Effector memory CD8-positive, alpha-beta T cell (primary cell): ENCODE results near the gene AP2M1.
"Not testable (repeated sequence)": the region's sequence is repeated elsewhere in the genome, so short reads cannot be mapped to it uniquely, and the experiment has no call there.

ENCODE experiments used
- ATAC-seq: fragments of 150-1000 bp; cut with Tn5 transposase; replicated peaks from 2 replicates; pipeline ENCODE4 v1.10.0; 2021; ENCODE audit warnings: mild to moderate bottlenecking, moderate library complexity
- DNase-seq, 3 experiments: peaks; one replicate each; pipeline ENCODE4 v3.0.0; 2021
- H3K27ac Mint-ChIP-seq, 2 donors: one replicate each; pipeline ENCODE4 v1.8.0; 2022; ENCODE audit warnings: mild to moderate bottlenecking in 2 of 2, mixed read lengths in 2 of 2, moderate library complexity in 2 of 2
- H3K27me3 Mint-ChIP-seq, 2 donors: one replicate each; pipeline ENCODE4 v1.8.0; 2022; ENCODE audit warnings: mixed read lengths in 2 of 2
- H3K36me3 Mint-ChIP-seq: one replicate; pipeline ENCODE4 v1.8.0; 2022; ENCODE audit warnings: mild to moderate bottlenecking, moderate library complexity, mixed read lengths; ENCODE audit not compliant: insufficient read depth
- H3K4me1 Mint-ChIP-seq, 2 donors: one replicate each; pipeline ENCODE4 v1.8.0; 2022; ENCODE audit warnings: low read depth in 2 of 2, mixed read lengths in 2 of 2
- H3K4me3 Mint-ChIP-seq, 2 donors: one replicate each; pipeline ENCODE4 v1.8.0; 2022; ENCODE audit warnings: mild to moderate bottlenecking in 2 of 2, mixed read lengths in 2 of 2, moderate library complexity in 2 of 2
- H3K9me3 Mint-ChIP-seq, 2 donors: one replicate each; pipeline ENCODE4 v1.8.0; 2022; ENCODE audit warnings: mixed read lengths in 2 of 2

Gene AP2M1

GRCh38 chr3:184145111-184145524, 29.5 kb upstream of the AP2M1 start:
- H3K27me3 Mint-ChIP-seq = no peaks in the 10 kb centered on the region
- H3K27ac Mint-ChIP-seq = peak overlapping the region in 1 of 2 donors; percentile 38
- ATAC-seq (peak; percentile 56), DNase-seq (no peak)
- H3K9me3 Mint-ChIP-seq = no peaks in the 10 kb centered on the region
- H3K4me1 Mint-ChIP-seq = peaks cover 4% of the 10 kb centered on the region in 2 donors
- H3K36me3 Mint-ChIP-seq = peaks cover 24% of the 10 kb centered on the region
- no peak overlapping the region for H3K4me3 Mint-ChIP-seq

GRCh38 chr3:184145751-184146270, 28.8 kb upstream of the AP2M1 start:
- Mint-ChIP-seq H3K9me3 (no peaks in the 10 kb centered on the region), H3K4me1 (no peaks in the 10 kb centered on the region), H3K27ac (no peak overlapping the region), H3K4me3 (no peak overlapping the region), H3K27me3 (no peaks in the 10 kb centered on the region), H3K36me3 (peaks cover 18% of the 10 kb centered on the region)
- DNase-seq = no peak
- no peak for ATAC-seq

GRCh38 chr3:184148076-184148475, 26.6 kb upstream of the AP2M1 start:
- no peaks in the 10 kb centered on the region for H3K9me3 Mint-ChIP-seq
- H3K36me3 Mint-ChIP-seq = peaks cover 4% of the 10 kb centered on the region
- H3K4me1 Mint-ChIP-seq = no peaks in the 10 kb centered on the region
- H3K27me3 Mint-ChIP-seq = no peaks in the 10 kb centered on the region
- DNase-seq = no peak
- ATAC-seq = no peak
- H3K27ac Mint-ChIP-seq = no peak overlapping the region
- H3K4me3 Mint-ChIP-seq = no peak overlapping the region

GRCh38 chr3:184149123-184149522, 25.5 kb upstream of the AP2M1 start:
- DNase-seq (no peak), ATAC-seq (no peak)
- H3K27me3 Mint-ChIP-seq = no peaks in the 10 kb centered on the region
- peak overlapping the region in 1 of 2 donors; percentile 56 for H3K27ac Mint-ChIP-seq
- H3K36me3 Mint-ChIP-seq = peaks cover 6% of the 10 kb centered on the region
- no peak overlapping the region for H3K4me3 Mint-ChIP-seq
- H3K4me1 Mint-ChIP-seq = peaks cover 0 to 5% of the 10 kb centered on the region in 2 donors
- no peaks in the 10 kb centered on the region for H3K9me3 Mint-ChIP-seq

- H3K4me3 Mint-ChIP-seq, H3K4me1 Mint-ChIP-seq, H3K36me3 Mint-ChIP-seq, H3K9me3 Mint-ChIP-seq, DNase-seq, ATAC-seq, H3K27ac Mint-ChIP-seq, H3K27me3 Mint-ChIP-seq: not testable (repeated sequence)
Observed at GRCh38 chr3:184149770-184150169, 24.9 kb upstream of the AP2M1 start.

GRCh38 chr3:184154885-184155643, 19.6 kb upstream of the AP2M1 start, which contains the start of gene DVL3:
DVL3 (plus strand) TSS chr3:184155377; CDS start chr3:184155636, 259 bp downstream.
- ATAC-seq (peak; percentile 72), DNase-seq (peak; percentile 14 to 35 (median 26))
- Mint-ChIP-seq H3K4me1 (peaks cover 19 to 30% of the 10 kb centered on the region in 2 donors), H3K9me3 (no peaks in the 10 kb centered on the region), H3K36me3 (peaks cover 7% of the 10 kb centered on the region), H3K27ac (peak within 1 kb of the TSS; percentile 74 to 88), H3K4me3 (peak within 1 kb of the TSS; percentile 93 to 97), H3K27me3 (no peaks in the 10 kb centered on the region)

- H3K27ac Mint-ChIP-seq = peak overlapping the region; percentile 74 to 88
- H3K4me1 Mint-ChIP-seq = peaks cover 24 to 35% of the 10 kb centered on the region in 2 donors
- H3K9me3 Mint-ChIP-seq = no peaks in the 10 kb centered on the region
- peak; percentile 62 for ATAC-seq
- H3K4me3 Mint-ChIP-seq = peak overlapping the region; percentile 93 to 97
- H3K27me3 Mint-ChIP-seq = no peaks in the 10 kb centered on the region
- peak; percentile 25 to 38 (median 27) for DNase-seq
- peaks cover 8% of the 10 kb centered on the region for H3K36me3 Mint-ChIP-seq
Observed at GRCh38 chr3:184155644-184156521, 18.8 kb upstream of the AP2M1 start.

GRCh38 chr3:184156522-184156955, 18.1 kb upstream of the AP2M1 start:
- DNase-seq (no peak), ATAC-seq (no peak)
- H3K4me3 Mint-ChIP-seq = peak overlapping the region; percentile 93 to 97
- peaks cover 27 to 38% of the 10 kb centered on the region in 2 donors for H3K4me1 Mint-ChIP-seq
- no peaks in the 10 kb centered on the region for H3K27me3 Mint-ChIP-seq
- no peaks in the 10 kb centered on the region for H3K9me3 Mint-ChIP-seq
- H3K27ac Mint-ChIP-seq = peak overlapping the region; percentile 30 to 88
- H3K36me3 Mint-ChIP-seq = peaks cover 8% of the 10 kb centered on the region

- H3K4me3 Mint-ChIP-seq = peak overlapping the region; percentile 93 to 97
Observed at GRCh38 chr3:184157206-184157605, 17.4 kb upstream of the AP2M1 start.

GRCh38 chr3:184158404-184158803, 16.3 kb upstream of the AP2M1 start:
- Mint-ChIP-seq H3K36me3 (peaks cover 13% of the 10 kb centered on the region), H3K4me3 (no peak overlapping the region), H3K9me3 (no peaks in the 10 kb centered on the region), H3K27me3 (no peaks in the 10 kb centered on the region), H3K4me1 (peaks cover 28 to 46% of the 10 kb centered on the region in 2 donors), H3K27ac (peak overlapping the region in 1 of 2 donors; percentile 30)
- ATAC-seq = no peak
- DNase-seq = no peak

More at GRCh38 chr3:184157206-184157605, 17.4 kb upstream of the AP2M1 start:
- ATAC-seq (no peak), DNase-seq (no peak)
- H3K27ac Mint-ChIP-seq = peak overlapping the region; percentile 30 to 88
- H3K36me3 Mint-ChIP-seq = peaks cover 10% of the 10 kb centered on the region
- H3K4me1 Mint-ChIP-seq = peaks cover 28 to 40% of the 10 kb centered on the region in 2 donors
- H3K27me3 Mint-ChIP-seq = no peaks in the 10 kb centered on the region
- no peaks in the 10 kb centered on the region for H3K9me3 Mint-ChIP-seq

GRCh38 chr3:184160456-184160855, 14.2 kb upstream of the AP2M1 start:
- H3K27ac Mint-ChIP-seq = no peak overlapping the region

GRCh38 chr3:184162571-184163070, 12.0 kb upstream of the AP2M1 start:
- not testable (repeated sequence) for H3K27ac Mint-ChIP-seq

More at GRCh38 chr3:184160456-184160855, 14.2 kb upstream of the AP2M1 start:
- Mint-ChIP-seq H3K27me3 (no peaks in the 10 kb centered on the region), H3K4me3 (no peak overlapping the region), H3K4me1 (peaks cover 34 to 45% of the 10 kb centered on the region in 2 donors), H3K36me3 (peaks cover 10% of the 10 kb centered on the region), H3K9me3 (no peaks in the 10 kb centered on the region)
- DNase-seq (no peak), ATAC-seq (no peak)

More at GRCh38 chr3:184162571-184163070, 12.0 kb upstream of the AP2M1 start:
- peaks cover 13% of the 10 kb centered on the region for H3K36me3 Mint-ChIP-seq
- H3K4me3 Mint-ChIP-seq, DNase-seq, ATAC-seq, H3K27me3 Mint-ChIP-seq, H3K9me3 Mint-ChIP-seq: not testable (repeated sequence)
- H3K4me1 Mint-ChIP-seq = peaks cover 20 to 28% of the 10 kb centered on the region in 2 donors
